GM19438 (cell line): ENCODE data around the gene GANC.
A peak's percentile ranks its signal among the peaks of the same experiment; 100 is the strongest.
"Not testable (repeated sequence)": the region's sequence is repeated elsewhere in the genome, so short reads cannot be mapped to it uniquely, and the experiment has no call there.

Experiments
- ATAC-seq: cut with Tn5 transposase; IDR thresholded peaks from one replicate; pipeline ENCODE4 v1.9.1; 2021; ENCODE audit warnings: low read depth; ENCODE audit not compliant: unreplicated experiment

Gene GANC

GRCh38 chr15:42272939-42273899 lies at the start of gene GANC, which contains the start of gene TMEM87A:
GANC (plus strand) TSS chr15:42273201; CDS start chr15:42274482, 1,281 bp downstream.
TMEM87A (minus strand) TSS chr15:42273433; CDS start chr15:42273398, 35 bp downstream.
- ATAC-seq: peak; percentile 87

GRCh38 chr15:42226648-42227047 lies 46.4 kb upstream of the GANC start:
- ATAC-seq: no peak

- ATAC-seq: no peak
Measured at GRCh38 chr15:42228036-42228435, 45.0 kb upstream of the GANC start.

- not testable (repeated sequence) for ATAC-seq
Measured at GRCh38 chr15:42228981-42229380, 44.0 kb upstream of the GANC start.

- ATAC-seq: no peak
Measured at GRCh38 chr15:42231088-42231487, 41.9 kb upstream of the GANC start.

- no peak for ATAC-seq
Measured at GRCh38 chr15:42232606-42233005, 40.4 kb upstream of the GANC start.

- ATAC-seq: no peak
Measured at GRCh38 chr15:42233107-42233506, 39.9 kb upstream of the GANC start.

- ATAC-seq: no peak
Measured at GRCh38 chr15:42239528-42240182, 33.3 kb upstream of the GANC start.

GRCh38 chr15:42240823-42241222 lies 32.2 kb upstream of the GANC start:
- ATAC-seq: no peak

- no peak for ATAC-seq
Measured at GRCh38 chr15:42253300-42253699, 19.7 kb upstream of the GANC start.

- ATAC-seq: no peak
Measured at GRCh38 chr15:42264795-42265194, 8.2 kb upstream of the GANC start.

- ATAC-seq: no peak
Measured at GRCh38 chr15:42267286-42267685, 5.7 kb upstream of the GANC start.

- no peak for ATAC-seq
Measured at GRCh38 chr15:42270551-42270950, 2.5 kb upstream of the GANC start.

- ATAC-seq: no peak
Measured at GRCh38 chr15:42270996-42271395, 2.0 kb upstream of the GANC start.

GRCh38 chr15:42273900-42274701 lies 1.1 kb downstream of the GANC start:
- peak; percentile 27 for ATAC-seq

- ATAC-seq: no peak
Measured at GRCh38 chr15:42274702-42274989, 1.6 kb downstream of the GANC start.

- ATAC-seq: no peak
Measured at GRCh38 chr15:42275780-42276391, 2.9 kb downstream of the GANC start.

GRCh38 chr15:42276762-42277161 lies 3.8 kb downstream of the GANC start:
- no peak for ATAC-seq

- ATAC-seq: no peak
Measured at GRCh38 chr15:42279234-42279723, 6.3 kb downstream of the GANC start.

- ATAC-seq: no peak
Measured at GRCh38 chr15:42282344-42282743, 9.3 kb downstream of the GANC start.
